Measurements from ENCODE around the gene ATM.

Gene ATM, protein sequence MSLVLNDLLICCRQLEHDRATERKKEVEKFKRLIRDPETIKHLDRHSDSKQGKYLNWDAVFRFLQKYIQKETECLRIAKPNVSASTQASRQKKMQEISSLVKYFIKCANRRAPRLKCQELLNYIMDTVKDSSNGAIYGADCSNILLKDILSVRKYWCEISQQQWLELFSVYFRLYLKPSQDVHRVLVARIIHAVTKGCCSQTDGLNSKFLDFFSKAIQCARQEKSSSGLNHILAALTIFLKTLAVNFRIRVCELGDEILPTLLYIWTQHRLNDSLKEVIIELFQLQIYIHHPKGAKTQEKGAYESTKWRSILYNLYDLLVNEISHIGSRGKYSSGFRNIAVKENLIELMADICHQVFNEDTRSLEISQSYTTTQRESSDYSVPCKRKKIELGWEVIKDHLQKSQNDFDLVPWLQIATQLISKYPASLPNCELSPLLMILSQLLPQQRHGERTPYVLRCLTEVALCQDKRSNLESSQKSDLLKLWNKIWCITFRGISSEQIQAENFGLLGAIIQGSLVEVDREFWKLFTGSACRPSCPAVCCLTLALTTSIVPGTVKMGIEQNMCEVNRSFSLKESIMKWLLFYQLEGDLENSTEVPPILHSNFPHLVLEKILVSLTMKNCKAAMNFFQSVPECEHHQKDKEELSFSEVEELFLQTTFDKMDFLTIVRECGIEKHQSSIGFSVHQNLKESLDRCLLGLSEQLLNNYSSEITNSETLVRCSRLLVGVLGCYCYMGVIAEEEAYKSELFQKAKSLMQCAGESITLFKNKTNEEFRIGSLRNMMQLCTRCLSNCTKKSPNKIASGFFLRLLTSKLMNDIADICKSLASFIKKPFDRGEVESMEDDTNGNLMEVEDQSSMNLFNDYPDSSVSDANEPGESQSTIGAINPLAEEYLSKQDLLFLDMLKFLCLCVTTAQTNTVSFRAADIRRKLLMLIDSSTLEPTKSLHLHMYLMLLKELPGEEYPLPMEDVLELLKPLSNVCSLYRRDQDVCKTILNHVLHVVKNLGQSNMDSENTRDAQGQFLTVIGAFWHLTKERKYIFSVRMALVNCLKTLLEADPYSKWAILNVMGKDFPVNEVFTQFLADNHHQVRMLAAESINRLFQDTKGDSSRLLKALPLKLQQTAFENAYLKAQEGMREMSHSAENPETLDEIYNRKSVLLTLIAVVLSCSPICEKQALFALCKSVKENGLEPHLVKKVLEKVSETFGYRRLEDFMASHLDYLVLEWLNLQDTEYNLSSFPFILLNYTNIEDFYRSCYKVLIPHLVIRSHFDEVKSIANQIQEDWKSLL (N-terminal part only)

DNA sequence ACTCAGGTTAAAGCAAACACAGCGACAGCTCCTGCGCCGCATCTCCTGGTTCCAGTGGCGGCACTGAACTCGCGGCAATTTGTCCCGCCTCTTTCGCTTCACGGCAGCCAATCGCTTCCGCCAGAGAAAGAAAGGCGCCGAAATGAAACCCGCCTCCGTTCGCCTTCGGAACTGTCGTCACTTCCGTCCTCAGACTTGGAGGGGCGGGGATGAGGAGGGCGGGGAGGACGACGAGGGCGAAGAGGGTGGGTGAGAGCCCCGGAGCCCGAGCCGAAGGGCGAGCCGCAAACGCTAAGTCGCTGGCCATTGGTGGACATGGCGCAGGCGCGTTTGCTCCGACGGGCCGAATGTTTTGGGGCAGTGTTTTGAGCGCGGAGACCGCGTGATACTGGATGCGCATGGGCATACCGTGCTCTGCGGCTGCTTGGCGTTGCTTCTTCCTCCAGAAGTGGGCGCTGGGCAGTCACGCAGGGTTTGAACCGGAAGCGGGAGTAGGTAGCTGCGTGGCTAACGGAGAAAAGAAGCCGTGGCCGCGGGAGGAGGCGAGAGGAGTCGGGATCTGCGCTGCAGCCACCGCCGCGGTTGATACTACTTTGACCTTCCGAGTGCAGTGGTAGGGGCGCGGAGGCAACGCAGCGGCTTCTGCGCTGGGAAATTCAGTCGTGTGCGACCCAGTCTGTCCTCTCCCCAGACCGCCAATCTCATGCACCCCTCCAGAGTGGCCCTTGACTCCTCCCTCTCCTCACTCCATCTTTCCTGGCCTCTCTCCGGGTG is at the start of gene ATM, which contains the start of gene NPAT:
TSS of gene ATM (plus strand) at position 494 of the 774 bp plus-strand sequence. CDS start 4,558 bp downstream, outside the sequence.
TSS of gene NPAT (minus strand) at position 65 of the 774 bp plus-strand sequence. CDS start 102 bp downstream, outside the sequence.
- DNase-seq = peak; percentile 99

- DNase-seq = no peak
These were observed 45.3 kb upstream of the ATM start for GRCh38 chr11:108177570-108177969.

GRCh38 chr11:108193725-108194124 is 29.1 kb upstream of the ATM start:
- no peak for DNase-seq

- no peak for DNase-seq
These were observed 26.0 kb upstream of the ATM start for GRCh38 chr11:108196901-108197300.

DNA sequence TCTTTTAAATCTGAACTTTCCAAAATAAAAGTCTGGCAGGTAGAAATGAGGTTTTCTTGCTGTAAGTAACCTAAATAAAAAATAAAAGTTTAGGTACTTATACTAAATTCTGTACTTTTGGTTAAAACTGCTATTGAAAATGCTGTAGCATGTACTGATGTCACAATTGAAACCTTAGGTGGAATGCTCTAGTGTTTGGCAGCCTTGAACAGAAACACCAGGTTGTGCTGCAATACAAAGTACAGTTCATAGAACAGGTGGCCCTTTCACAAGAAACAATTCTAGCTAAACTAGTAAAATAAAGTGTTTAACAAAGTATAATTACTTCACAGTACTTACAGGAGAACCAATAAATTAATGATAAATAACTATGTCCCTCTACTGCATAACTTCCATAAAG is 25.5 kb upstream of the ATM start:
- no peak for DNase-seq

DNA sequence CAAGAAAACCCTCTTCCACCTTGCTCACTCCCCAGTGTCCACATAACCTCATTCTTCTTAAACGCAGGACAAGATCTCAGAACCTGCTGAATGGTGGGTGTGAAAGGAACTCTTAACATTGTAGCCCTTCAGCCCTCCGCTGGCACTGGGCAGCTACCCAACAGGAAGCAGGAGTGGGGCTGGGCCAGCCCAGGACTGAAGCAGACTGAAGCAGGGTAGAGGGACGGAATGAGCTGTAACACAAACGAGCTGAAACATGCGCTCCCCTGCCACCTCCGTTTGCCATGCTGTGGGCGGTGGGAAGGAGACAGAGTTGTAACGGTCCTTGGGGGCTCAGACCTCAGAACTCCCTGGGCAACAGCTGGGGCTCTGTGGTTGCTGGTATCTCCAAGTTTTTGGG is 24.0 kb upstream of the ATM start:
- DNase-seq = no peak

GRCh38 chr11:108199446-108200321 is 23.2 kb upstream of the ATM start:
- DNase-seq = no peak

DNA sequence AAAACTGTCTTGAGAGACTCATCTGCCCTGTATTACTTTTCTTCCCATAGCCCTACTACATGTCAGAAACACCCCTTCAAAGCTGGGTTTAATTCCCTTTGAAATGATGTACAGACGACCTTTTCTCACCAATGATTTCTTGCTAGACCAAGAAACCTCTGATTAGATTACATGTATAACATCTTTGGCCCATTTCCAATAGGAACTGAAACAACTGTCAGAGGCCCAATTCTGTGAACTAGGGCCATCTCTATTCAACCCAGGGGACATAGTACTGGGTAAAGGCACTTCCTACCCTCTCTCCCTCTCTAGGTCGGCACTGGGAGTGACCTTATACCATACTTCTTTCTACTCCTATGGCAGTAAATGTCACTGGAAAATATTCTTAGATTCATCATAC is 19.8 kb upstream of the ATM start:
- DNase-seq = no peak

DNA sequence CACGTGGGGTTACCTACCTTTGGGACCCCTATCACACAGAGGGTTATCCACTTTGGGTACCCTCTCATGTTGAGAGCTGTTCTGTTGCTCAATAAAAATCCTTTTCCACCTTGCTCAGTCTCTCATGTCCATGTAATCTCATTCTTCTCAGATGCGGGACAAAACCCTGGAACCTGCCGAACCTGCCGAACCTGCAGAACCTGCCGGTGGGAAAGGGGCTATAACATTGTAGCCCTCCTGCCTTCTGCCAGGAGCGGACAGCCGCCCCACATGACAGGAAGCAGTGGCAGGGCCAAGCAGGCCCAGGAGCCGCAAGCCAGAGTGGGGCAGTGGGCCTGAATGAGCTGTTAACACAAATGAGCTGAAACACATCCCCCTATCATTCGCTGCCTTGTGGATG is 18.5 kb upstream of the ATM start:
- DNase-seq = no peak

DNA sequence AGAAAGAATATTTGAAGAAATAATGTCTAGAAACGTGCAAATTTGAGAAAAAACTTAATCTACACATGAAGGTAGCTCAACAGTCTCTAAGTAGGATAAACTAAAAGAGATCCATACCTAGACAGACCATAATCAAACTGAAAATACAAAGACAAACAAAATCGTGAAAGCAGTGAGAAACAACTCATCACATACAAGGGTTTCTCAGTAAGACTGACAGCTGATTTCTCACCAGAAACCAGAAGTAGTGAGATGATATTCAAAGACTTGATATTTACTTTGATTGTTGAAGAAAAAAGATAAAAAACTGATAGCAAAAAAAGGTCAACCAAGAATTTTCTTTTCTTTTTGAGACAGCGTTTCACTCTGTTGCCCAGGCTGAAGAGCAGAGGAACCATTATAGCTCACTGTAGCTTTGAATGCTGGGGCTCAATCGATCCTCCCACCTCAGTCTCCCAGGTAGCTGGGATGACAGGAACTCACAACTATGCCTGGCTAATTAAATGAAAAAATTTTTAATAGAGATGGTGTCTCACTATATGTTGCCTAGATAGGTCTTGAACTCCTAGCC is 17.9 kb upstream of the ATM start:
- no peak for DNase-seq

DNA sequence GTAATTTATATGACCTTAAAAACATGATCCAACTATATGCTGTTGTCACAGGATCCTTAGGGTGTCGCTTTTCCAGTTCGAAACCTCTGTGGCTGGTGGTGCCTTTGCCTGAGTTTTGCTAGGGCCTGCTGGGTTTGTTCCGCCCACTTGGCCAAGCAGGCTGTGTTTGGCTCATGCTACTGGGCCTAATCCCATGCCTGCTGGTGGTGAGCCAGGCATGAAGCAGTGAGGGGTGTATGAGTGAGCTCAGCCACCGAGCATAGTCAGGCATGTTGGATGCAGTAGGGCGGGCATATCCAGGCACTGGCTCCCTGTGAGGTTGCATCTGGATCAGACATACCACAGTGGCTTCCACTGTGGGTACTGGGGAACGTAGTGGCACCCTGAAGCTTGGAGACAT is 16.7 kb upstream of the ATM start:
- no peak for DNase-seq

DNA sequence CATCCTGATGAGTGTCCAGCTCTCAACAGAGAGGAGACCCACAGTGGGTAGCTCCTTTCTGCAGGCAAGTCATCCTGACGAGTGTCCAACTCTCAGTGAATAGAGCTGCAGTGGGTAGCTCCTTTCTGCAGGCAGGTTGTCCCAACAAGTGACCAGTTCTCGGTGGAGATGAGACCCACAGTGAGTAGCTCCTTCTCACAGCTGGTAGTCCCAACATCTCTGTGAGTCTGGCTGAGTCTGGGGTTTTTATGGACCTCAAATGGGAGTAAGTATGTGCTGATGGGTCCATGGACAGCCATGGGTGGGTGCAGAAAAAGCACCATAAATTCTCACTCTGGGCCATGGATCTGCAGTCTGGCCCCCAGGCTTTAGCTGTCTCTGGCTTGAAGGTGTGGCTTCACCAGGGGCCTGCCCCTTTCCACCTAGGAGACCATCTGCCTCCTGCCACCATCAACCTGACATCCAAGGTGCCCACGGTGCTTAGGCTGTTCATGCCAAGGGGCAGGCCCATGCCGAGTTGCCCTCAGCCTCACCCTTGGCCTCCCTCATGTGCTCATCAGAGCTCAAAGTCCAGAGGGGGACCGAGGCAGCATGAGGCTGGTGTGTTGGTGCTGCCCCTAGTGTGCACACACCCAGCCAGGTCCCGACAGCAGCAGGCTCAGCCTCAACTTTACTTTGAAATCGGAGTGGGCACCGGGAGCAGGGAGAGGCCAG is 15.7 kb upstream of the ATM start:
- DNase-seq = no peak

GRCh38 chr11:108207683-108208060 is 15.2 kb upstream of the ATM start:
- no peak for DNase-seq

DNA sequence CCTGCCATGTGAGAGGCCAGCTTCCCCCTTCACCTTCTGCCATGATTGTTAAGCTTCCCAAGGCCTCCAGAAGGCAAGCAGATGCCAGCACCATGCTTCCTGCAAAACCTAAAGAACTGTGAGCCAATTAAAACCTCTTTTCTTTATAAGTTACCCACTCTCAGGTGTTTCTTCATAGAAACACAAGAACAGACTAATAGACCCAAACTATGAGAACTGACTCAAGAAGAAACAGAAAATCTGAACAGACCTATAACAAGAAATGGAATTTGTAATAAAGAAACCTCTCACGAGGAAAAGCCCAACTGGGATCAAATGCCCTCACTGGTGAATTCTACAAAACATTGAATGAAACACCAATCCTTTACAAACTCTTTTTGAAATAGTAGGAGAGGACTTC is 12.4 kb upstream of the ATM start:
- DNase-seq = no peak

DNA sequence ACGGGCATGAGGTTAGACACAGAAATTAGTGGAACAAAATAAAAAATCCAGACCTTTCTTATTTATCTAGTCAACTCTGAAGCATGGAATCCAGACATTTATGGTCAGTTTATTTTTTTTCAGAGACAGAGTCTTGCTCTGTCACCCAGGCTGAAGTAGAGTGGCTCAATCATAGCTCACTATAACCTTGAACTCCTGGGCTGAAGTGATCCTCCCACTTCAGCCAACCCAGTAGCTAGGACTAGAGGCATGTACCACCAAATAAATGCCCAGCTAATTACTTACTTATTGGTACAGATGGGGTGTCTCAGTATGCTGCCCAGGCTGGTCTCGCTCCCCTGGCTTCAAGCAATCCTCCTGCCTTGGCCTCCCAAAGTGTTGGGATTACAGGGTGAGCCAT is 9.1 kb upstream of the ATM start:
- no peak for DNase-seq

GRCh38 chr11:108216988-108217387 is 5.9 kb upstream of the ATM start:
- DNase-seq = no peak

GRCh38 chr11:108218455-108218854 is 4.4 kb upstream of the ATM start:
- DNase-seq = no peak

DNA sequence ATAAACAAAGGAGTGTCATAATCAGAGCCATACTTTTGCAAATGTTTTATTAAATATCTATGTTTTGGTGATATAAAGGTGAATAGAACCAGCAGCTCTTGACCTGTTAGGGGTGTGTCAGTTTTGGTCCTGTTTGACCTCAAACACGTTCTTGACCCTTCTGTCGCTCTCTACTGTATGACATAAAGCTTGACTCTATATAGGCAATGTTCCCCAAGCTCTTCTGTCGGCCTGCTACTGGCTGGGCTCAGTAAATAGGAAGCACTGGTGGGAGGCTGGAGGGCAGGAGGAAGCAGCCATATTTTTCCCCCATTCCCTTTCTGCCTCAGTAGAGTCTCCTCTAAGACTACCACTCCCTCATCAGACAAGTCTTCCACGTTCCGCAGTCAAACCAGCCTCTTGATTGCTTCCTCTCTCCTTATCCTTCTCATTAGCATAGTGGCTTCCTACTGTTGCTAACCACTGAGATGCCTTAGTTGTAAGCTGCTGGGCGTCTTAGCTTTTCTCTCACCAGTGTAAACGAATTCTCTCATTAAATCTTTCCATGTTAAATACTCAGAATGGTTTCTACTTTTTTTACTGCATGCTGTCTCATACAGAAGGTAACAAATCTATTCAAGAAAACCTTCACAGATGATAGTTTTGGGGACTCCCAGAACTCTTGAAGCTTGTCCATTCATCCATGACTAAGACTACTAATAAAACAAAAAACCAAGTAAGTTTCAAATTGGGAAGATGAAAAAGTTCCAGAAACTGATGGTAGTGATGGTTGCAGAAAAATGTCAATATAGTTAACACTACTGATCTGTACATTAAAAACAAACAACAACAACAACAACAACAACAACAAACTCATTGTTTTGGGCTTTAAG is 3.7 kb upstream of the ATM start:
- no peak for DNase-seq

- peak; percentile 26 for DNase-seq
These were observed 2.0 kb upstream of the ATM start for GRCh38 chr11:108220721-108221336.
